Epithelial cell of alveolus of lung (primary cell): ENCODE measurements around the gene FTO. TPM values are rescaled to one million over a fixed set of nuclear protein-coding genes. Genes with fewer than 3 reads are reported as not detected.

Experiments used
- total RNA-seq: library from RNA; depleted of rRNA; stranded (reverse); fragments of >200 nt; gene quantifications from 2 replicates; pipeline ENCODE4 v1.2.1, GENCODE V29; 2015

Gene FTO
- 79.3 and 102 TPM in 2 replicates for total RNA-seq

GRCh38 chr16:53703590-53704444 is at the start of gene FTO, which contains the start of gene RPGRIP1L:
Gene FTO, plus strand, starts transcription at chr16:53704156.
Gene RPGRIP1L, minus strand, starts transcription at chr16:53703859. Its CDS starts 3,136 bp downstream, at chr16:53700723.

Other genes starting within 250 kb of the FTO start
- gene AKTIP, start 200.9 kb upstream of the FTO start, total RNA-seq = 11.2 and 13.7 TPM in 2 replicates
- 8.0 and 9.7 TPM in 2 replicates for gene RPGRIP1L, start 297 bp upstream of the FTO start, total RNA-seq